Activated T-cell treated with anti-CD3 and anti-CD28 coated beads, Interleukin-2, amount 50 U/mL, for 4 hours (primary cell): ENCODE results near the gene PPM1A. TPM values are rescaled to one million over a fixed set of nuclear protein-coding genes. Genes with fewer than 3 reads are reported as not detected.
A peak's percentile ranks its signal among the peaks of the same experiment; 100 is the strongest.

Source experiments
- ATAC-seq, 2 donors: fragments of 200-7000 bp; cut with Tn5 transposase; one replicate each; pipeline ENCODE4 v1.10.0; 2021
- DNase-seq: peaks from one replicate; pipeline ENCODE4 v3.0.0-alpha.2; 2020
- H3K27me3 Mint-ChIP-seq: one replicate; pipeline ENCODE4 v1.8.0; 2021; ENCODE audit warnings: low read depth, mixed read lengths
- H3K36me3 Mint-ChIP-seq: one replicate; pipeline ENCODE4 v1.8.0; 2022; ENCODE audit warnings: mixed read lengths; ENCODE audit not compliant: insufficient read depth
- H3K4me1 Mint-ChIP-seq: one replicate; pipeline ENCODE4 v1.8.0; 2021; ENCODE audit warnings: low read depth, mixed read lengths
- H3K4me3 Mint-ChIP-seq: one replicate; pipeline ENCODE4 v1.8.0; 2021; ENCODE audit warnings: mild to moderate bottlenecking, moderate library complexity, mixed read lengths
- H3K9me3 Mint-ChIP-seq: one replicate; pipeline ENCODE4 v1.8.0; 2021; ENCODE audit warnings: mixed read lengths
- total RNA-seq, 3 donors: library from RNA; stranded (reverse); gene quantifications; one replicate each; pipeline ENCODE4 v1.2.1, GENCODE V29; 2021

PPM1A gene
- total RNA-seq, 3 donors from 2014 or later: 39.3 to 40.4 (median 40.0) TPM

- ATAC-seq (no peak), DNase-seq (no peak)
- H3K4me1 Mint-ChIP-seq: no peaks in the 10 kb centered on the region
- H3K9me3 Mint-ChIP-seq: no peaks in the 10 kb centered on the region
- no peak overlapping the region for H3K4me3 Mint-ChIP-seq
- no peaks in the 10 kb centered on the region for H3K36me3 Mint-ChIP-seq
- peaks cover 1% of the 10 kb centered on the region for H3K27me3 Mint-ChIP-seq
Measured at GRCh38 chr14:60215520-60216420, 33.3 kb upstream of the PPM1A start.

- no peak for DNase-seq
- no peak overlapping the region for H3K4me3 Mint-ChIP-seq
- no peaks in the 10 kb centered on the region for H3K36me3 Mint-ChIP-seq
- no peaks in the 10 kb centered on the region for H3K4me1 Mint-ChIP-seq
- peaks cover 1% of the 10 kb centered on the region for H3K27me3 Mint-ChIP-seq
- no peaks in the 10 kb centered on the region for H3K9me3 Mint-ChIP-seq
- ATAC-seq: no peak
Measured at GRCh38 chr14:60217713-60218112, 31.3 kb upstream of the PPM1A start.

- ATAC-seq: peak; percentile 61 to 71
- H3K36me3 Mint-ChIP-seq: no peaks in the 10 kb centered on the region
- H3K4me3 Mint-ChIP-seq: no peak overlapping the region
- DNase-seq: no peak
- no peaks in the 10 kb centered on the region for H3K9me3 Mint-ChIP-seq
- H3K4me1 Mint-ChIP-seq: no peaks in the 10 kb centered on the region
- H3K27me3 Mint-ChIP-seq: no peaks in the 10 kb centered on the region
Measured at GRCh38 chr14:60220084-60220483, 28.9 kb upstream of the PPM1A start.

GRCh38 chr14:60220917-60221316 is 28.1 kb upstream of the PPM1A start:
- ATAC-seq (no peak), DNase-seq (no peak)
- no peaks in the 10 kb centered on the region for H3K9me3 Mint-ChIP-seq
- no peaks in the 10 kb centered on the region for H3K4me1 Mint-ChIP-seq
- no peak overlapping the region for H3K4me3 Mint-ChIP-seq
- H3K36me3 Mint-ChIP-seq: no peaks in the 10 kb centered on the region
- H3K27me3 Mint-ChIP-seq: no peaks in the 10 kb centered on the region

- H3K4me3 Mint-ChIP-seq: no peak overlapping the region
- H3K27me3 Mint-ChIP-seq: no peaks in the 10 kb centered on the region
- no peaks in the 10 kb centered on the region for H3K9me3 Mint-ChIP-seq
- H3K36me3 Mint-ChIP-seq: no peaks in the 10 kb centered on the region
- peak in 1 of 2 donors; percentile 43 for ATAC-seq
- no peaks in the 10 kb centered on the region for H3K4me1 Mint-ChIP-seq
- DNase-seq: no peak
Measured at GRCh38 chr14:60221457-60221856, 27.6 kb upstream of the PPM1A start.

GRCh38 chr14:60222820-60223219 is 26.2 kb upstream of the PPM1A start:
- no peaks in the 10 kb centered on the region for H3K4me1 Mint-ChIP-seq
- no peak overlapping the region for H3K4me3 Mint-ChIP-seq
- no peaks in the 10 kb centered on the region for H3K9me3 Mint-ChIP-seq
- ATAC-seq (no peak), DNase-seq (no peak)
- H3K27me3 Mint-ChIP-seq: no peaks in the 10 kb centered on the region
- H3K36me3 Mint-ChIP-seq: no peaks in the 10 kb centered on the region

- ATAC-seq (no peak), DNase-seq (no peak)
- H3K27me3 Mint-ChIP-seq: no peaks in the 10 kb centered on the region
- no peaks in the 10 kb centered on the region for H3K36me3 Mint-ChIP-seq
- H3K4me3 Mint-ChIP-seq: no peak overlapping the region
- H3K9me3 Mint-ChIP-seq: no peaks in the 10 kb centered on the region
- no peaks in the 10 kb centered on the region for H3K4me1 Mint-ChIP-seq
Measured at GRCh38 chr14:60225265-60225664, 23.8 kb upstream of the PPM1A start.

GRCh38 chr14:60226298-60226697 is 22.7 kb upstream of the PPM1A start:
- ATAC-seq (no peak), DNase-seq (no peak)
- peaks cover 7% of the 10 kb centered on the region for H3K9me3 Mint-ChIP-seq
- no peak overlapping the region for H3K4me3 Mint-ChIP-seq
- H3K27me3 Mint-ChIP-seq: no peaks in the 10 kb centered on the region
- H3K36me3 Mint-ChIP-seq: no peaks in the 10 kb centered on the region
- no peaks in the 10 kb centered on the region for H3K4me1 Mint-ChIP-seq

GRCh38 chr14:60227291-60227690 is 21.7 kb upstream of the PPM1A start:
- H3K27me3 Mint-ChIP-seq: no peaks in the 10 kb centered on the region
- DNase-seq: no peak
- no peaks in the 10 kb centered on the region for H3K4me1 Mint-ChIP-seq
- no peak overlapping the region for H3K4me3 Mint-ChIP-seq
- ATAC-seq: no peak
- peaks cover under 1% of the 10 kb centered on the region for H3K36me3 Mint-ChIP-seq
- peaks cover 9% of the 10 kb centered on the region for H3K9me3 Mint-ChIP-seq

- Mint-ChIP-seq H3K9me3 (peaks cover 19% of the 10 kb centered on the region), H3K36me3 (peaks cover 2% of the 10 kb centered on the region), H3K4me3 (no peak overlapping the region), H3K4me1 (no peaks in the 10 kb centered on the region), H3K27me3 (no peaks in the 10 kb centered on the region)
- ATAC-seq (no peak), DNase-seq (no peak)
Measured at GRCh38 chr14:60229614-60230013, 19.4 kb upstream of the PPM1A start.

GRCh38 chr14:60232185-60232584 is 16.8 kb upstream of the PPM1A start:
- ATAC-seq (no peak), DNase-seq (no peak)
- Mint-ChIP-seq H3K4me3 (no peak overlapping the region), H3K4me1 (no peaks in the 10 kb centered on the region), H3K27me3 (peaks cover 8% of the 10 kb centered on the region), H3K36me3 (peaks cover 2% of the 10 kb centered on the region), H3K9me3 (peaks cover 19% of the 10 kb centered on the region)

GRCh38 chr14:60233251-60233650 is 15.8 kb upstream of the PPM1A start:
- peaks cover 19% of the 10 kb centered on the region for H3K9me3 Mint-ChIP-seq
- peaks cover 8% of the 10 kb centered on the region for H3K27me3 Mint-ChIP-seq
- H3K4me3 Mint-ChIP-seq: no peak overlapping the region
- ATAC-seq: no peak
- DNase-seq: no peak
- no peaks in the 10 kb centered on the region for H3K4me1 Mint-ChIP-seq
- peaks cover 2% of the 10 kb centered on the region for H3K36me3 Mint-ChIP-seq

- Mint-ChIP-seq H3K27me3 (peaks cover 12% of the 10 kb centered on the region), H3K36me3 (peaks cover 2% of the 10 kb centered on the region), H3K4me3 (no peak overlapping the region), H3K9me3 (peaks cover 19% of the 10 kb centered on the region), H3K4me1 (no peaks in the 10 kb centered on the region)
- ATAC-seq (no peak), DNase-seq (no peak)
Measured at GRCh38 chr14:60233891-60234290, 15.1 kb upstream of the PPM1A start.

GRCh38 chr14:60235440-60235839 is 13.6 kb upstream of the PPM1A start:
- no peaks in the 10 kb centered on the region for H3K4me1 Mint-ChIP-seq
- peaks cover 14% of the 10 kb centered on the region for H3K27me3 Mint-ChIP-seq
- ATAC-seq (no peak), DNase-seq (no peak)
- H3K4me3 Mint-ChIP-seq: no peak overlapping the region
- H3K9me3 Mint-ChIP-seq: peaks cover 19% of the 10 kb centered on the region
- H3K36me3 Mint-ChIP-seq: peaks cover 2% of the 10 kb centered on the region

- DNase-seq (no peak), ATAC-seq (no peak)
- no peaks in the 10 kb centered on the region for H3K36me3 Mint-ChIP-seq
- no peaks in the 10 kb centered on the region for H3K4me1 Mint-ChIP-seq
- H3K9me3 Mint-ChIP-seq: no peaks in the 10 kb centered on the region
- no peak overlapping the region for H3K4me3 Mint-ChIP-seq
- peaks cover 17% of the 10 kb centered on the region for H3K27me3 Mint-ChIP-seq
Measured at GRCh38 chr14:60238955-60239354, 10.1 kb upstream of the PPM1A start.
